HepG2 (cell line): ENCODE data around the gene RAD51AP1. TPM values are rescaled to one million over a fixed set of nuclear protein-coding genes. Genes with fewer than 3 reads are reported as not detected.

Experiments
- ATAC-seq: fragments of 200-7000 bp; cut with Tn5 transposase; 3 replicates; pipeline ENCODE4 v1.9.1; 2020; ENCODE audit warnings: mild to moderate bottlenecking, moderate library complexity
- BruUV-seq: library from RNA; stranded (reverse); fragments of 400-500 nt; replicated peaks from 2 replicates; lab custom pipeline; 2021; lab: Mats Ljungman, UMichigan
- CTCF ChIA-PET: fragments of 300-600 bp; formaldehyde crosslinking; extraction: SDS; loops from one replicate; lab custom pipeline; 2021; ENCODE audit warnings: low total read pairs, inconsistent platforms, low intra/inter-chr PET ratio; lab: Yijun Ruan, JAX
- POLR2A ChIA-PET: fragments of 350-600 bp; sonication (Branson Sonifier 250); formaldehyde crosslinking; loops from one replicate; lab custom pipeline; 2020; ENCODE audit warnings: antibody characterized with exemption, inconsistent platforms; lab: Yijun Ruan, JAX
- DNase-seq: peaks from one replicate; pipeline ENCODE4 v3.0.0-alpha.2; 2015; ENCODE audit warnings: low spot score
- FAIRE-seq: peaks from 3 replicates; lab custom pipeline; 2011; peaks lifted over from hg19 to GRCh38; lab: Jason Lieb, UNC
- H2AFZ ChIP-seq: one replicate; pipeline ENCODE4 v1.6.1; 2011; ENCODE audit warnings: low read length, inconsistent platforms
- H3K27ac ChIP-seq: fragments of 300-600 bp; 3 replicates; pipeline ENCODE4 v1.8.0; 2011; ENCODE audit warnings: mixed run types, mild to moderate bottlenecking, mixed read lengths, low read length, inconsistent platforms; ENCODE audit not compliant: insufficient read depth; ENCODE audit errors: extremely low read length
- H3K27me3 ChIP-seq, 2 experiments: fragments of 200-600 bp in 1 of 2; 2 replicates in 1 of 2; 3 replicates in 1 of 2; pipeline versions ENCODE4 v1.6.0 to v1.8.0; 2011; ENCODE audit warnings: low read length in 2 of 2, mild to moderate bottlenecking in 2 of 2, moderate library complexity in 2 of 2, inconsistent platforms in 1 of 2; ENCODE audit not compliant: insufficient read depth in 2 of 2, control insufficient read depth in 1 of 2
- H3K36me3 ChIP-seq, 2 experiments: fragments of 200-600 bp in 1 of 2; replicated peaks in 1 of 2; 2 replicates in 1 of 2; 3 replicates in 1 of 2; pipeline versions ENCODE4 v1.5.1 to v1.8.0; 2011; ENCODE audit warnings: low read length in 2 of 2, inconsistent platforms in 1 of 2; ENCODE audit not compliant: insufficient read depth in 2 of 2, control insufficient read depth in 1 of 2
- H3K4me1 ChIP-seq: 2 replicates; pipeline ENCODE4 v1.5.1; 2012; ENCODE audit warnings: low read length, inconsistent platforms; ENCODE audit not compliant: insufficient read depth
- H3K4me2 ChIP-seq: 2 replicates; pipeline ENCODE4 v1.6.0; 2011; ENCODE audit warnings: low read depth, low read length, inconsistent platforms
- H3K4me3 ChIP-seq, 3 experiments: fragments of 200-600 bp in 1 of 3; sonication (generic), shearing (Covaris generic) in 1 of 3; replicated peaks in 1 of 3; 2 replicates each; pipeline ENCODE4 v1.5.1; 2011 to 2016; ENCODE audit warnings: low read length in 3 of 3, inconsistent platforms in 2 of 3, low read depth in 2 of 3, mild to moderate bottlenecking in 2 of 3, control low read depth in 1 of 3, mixed read lengths in 1 of 3; ENCODE audit not compliant: insufficient read depth in 1 of 3
- H3K79me2 ChIP-seq: one replicate; pipeline ENCODE4 v1.6.1; 2011; ENCODE audit warnings: low read length, inconsistent platforms; ENCODE audit not compliant: insufficient read depth
- H3K9ac ChIP-seq: 2 replicates; pipeline ENCODE4 v1.6.0; 2011; ENCODE audit warnings: mild to moderate bottlenecking, low read depth, low read length, inconsistent platforms; ENCODE audit not compliant: insufficient read depth
- H3K9me3 ChIP-seq: 2 replicates; pipeline ENCODE4 v1.5.1; 2012; ENCODE audit warnings: mild to moderate bottlenecking, low read length
- H4K20me1 ChIP-seq: 2 replicates; pipeline ENCODE4 v1.6.0; 2011; ENCODE audit warnings: inconsistent platforms, mild to moderate bottlenecking, low read length, moderate library complexity; ENCODE audit not compliant: insufficient read depth
- BORCS8-MEF2B ChIP-seq: sonication (generic); formaldehyde crosslinking; IDR thresholded peaks from 2 replicates; pipeline ENCODE4 v1.8.0; 2022; ENCODE audit warnings: mild to moderate bottlenecking, missing genetic modification reagents
- GATA4 ChIP-seq: sonication (generic); IDR thresholded peaks from 2 replicates; pipeline ENCODE4 v1.6.1; 2016; ENCODE audit warnings: antibody characterized with exemption, low read depth, borderline replicate concordance
- MEIS2 ChIP-seq: sonication (generic); formaldehyde crosslinking; IDR thresholded peaks from 2 replicates; pipeline ENCODE4 v1.9.0; 2021; ENCODE audit warnings: mild to moderate bottlenecking, missing genetic modification reagents
- PAF1 ChIP-seq: IDR thresholded peaks from 2 replicates; pipeline ENCODE4 v1.6.1; 2016; ENCODE audit warnings: missing genetic modification reagents, missing compliant biosample characterization
- TBX3 ChIP-seq: fragments of 450-650 bp; IDR thresholded peaks from 2 replicates; pipeline ENCODE4 v1.6.1; 2017; ENCODE audit warnings: antibody characterized with exemption, mild to moderate bottlenecking, inconsistent platforms, borderline replicate concordance
- ZNF136 ChIP-seq: sonication (generic); formaldehyde crosslinking; IDR thresholded peaks from 2 replicates; pipeline ENCODE4 v1.8.1; 2022; ENCODE audit warnings: low read depth, mild to moderate bottlenecking, moderate library complexity, missing genetic modification reagents
- ZNF142 ChIP-seq: sonication (generic); formaldehyde crosslinking; IDR thresholded peaks from 2 replicates; pipeline ENCODE4 v1.4.0; 2020; ENCODE audit warnings: missing genetic modification reagents
- ZNF274 ChIP-seq: sonication (generic); formaldehyde crosslinking; IDR thresholded peaks from 2 replicates; pipeline ENCODE4 v1.5.1; 2020; ENCODE audit warnings: mild to moderate bottlenecking, missing genetic modification reagents
- ZNF331 ChIP-seq: sonication (generic); formaldehyde crosslinking; IDR thresholded peaks from 2 replicates; pipeline ENCODE4 v1.4.0; 2020; ENCODE audit warnings: missing genetic modification reagents
- ZNF570 ChIP-seq: sonication (generic); formaldehyde crosslinking; IDR thresholded peaks from 2 replicates; pipeline ENCODE4 v1.4.0; 2020; ENCODE audit warnings: mild to moderate bottlenecking, missing genetic modification reagents, borderline replicate concordance
- ZNF580 ChIP-seq: IDR thresholded peaks from 2 replicates; pipeline ENCODE4 v1.6.1; 2016; ENCODE audit warnings: low read depth, borderline replicate concordance
- ZSCAN31 ChIP-seq: sonication (generic); formaldehyde crosslinking; IDR thresholded peaks from 2 replicates; pipeline ENCODE4 v1.5.0; 2020; ENCODE audit warnings: low read depth, mild to moderate bottlenecking, missing genetic modification reagents
- WGBS: methylation state at CpG from one replicate; pipeline ENCODE4 v1.1.6; 2017; ENCODE audit warnings: low lambda C conversion rate; 5-methylcytosine and 5-hydroxymethylcytosine counted together
- in situ Hi-C: cut with HindIII; loops from 2 replicates; pipeline ENCODE4 v1.10.0; 2017; ENCODE audit warnings: low pct_unique_long_range_greater_than_20kb; ENCODE audit not compliant: extremely low pct_ligation_motif_present
- intact Hi-C: fragments of 100-400 bp; cut with micrococcal nuclease; formaldehyde crosslinking; loops from one replicate; pipeline ENCODE4 v1.10.0; 2022; ENCODE audit not compliant: unreplicated experiment
- polyA plus RNA-seq, 8 experiments: library from polyadenylated mRNA; depleted of rRNA in 3 of 8; stranded (reverse) in 7 of 8; unstranded in 1 of 8; fragments of >200 nt; fragmentation: Illumina TruSeq in 4 of 8; extraction: Trizol in 4 of 8; gene quantifications; 2 replicates each; pipeline versions ENCODE4 v1.2.1 to v1.2.3, GENCODE V29; 2011 to 2016; ENCODE audit warnings: low read depth in 4 of 8, missing spikeins in 1 of 8, mixed read lengths in 1 of 8; ENCODE audit not compliant: insufficient read depth in 1 of 8
- total RNA-seq, 5 experiments: library from RNA; depleted of rRNA; stranded (reverse); fragments of >200 nt; fragmentation: Illumina TruSeq; extraction: Trizol; gene quantifications; 2 replicates each; pipeline ENCODE4 v1.2.3, GENCODE V29; 2016; ENCODE audit warnings: low read depth in 1 of 5
- TF ChIP-seq, protein P1 (sequence below): sonication (generic); formaldehyde crosslinking; IDR thresholded peaks from 2 replicates; pipeline ENCODE4 v1.5.1; 2020; ENCODE audit warnings: mild to moderate bottlenecking, missing genetic modification reagents, borderline replicate concordance

RAD51AP1 gene
- total and polyA plus RNA-seq, 2 of the 13 experiments (the other 11 are each of a cell fraction or from before 2014, with no cell fraction given): 16.6 to 49.3 TPM

DNA sequence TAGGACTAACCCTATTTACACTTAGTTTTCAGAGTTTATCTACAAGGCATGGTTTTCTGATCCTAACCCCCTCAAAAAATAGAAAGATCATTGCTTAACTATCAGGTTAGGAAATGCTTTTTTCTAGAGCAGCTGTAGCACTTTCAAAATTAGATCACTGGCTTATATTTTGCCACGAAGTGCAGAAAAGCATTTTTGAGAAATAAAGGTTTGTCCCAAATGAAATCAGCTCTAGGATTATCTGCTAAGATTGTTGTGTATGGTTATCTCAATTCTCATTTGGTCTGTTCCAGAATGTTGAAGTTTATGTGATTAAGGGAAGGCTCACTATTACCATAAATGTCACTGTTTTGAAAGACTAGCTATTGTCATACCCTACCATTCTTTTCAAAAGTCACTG is 13.5 kb downstream of the RAD51AP1 start:
- H3K4me3 ChIP-seq: no peak overlapping the region
- H3K4me1 ChIP-seq: no peaks in the 10 kb centered on the region
- no TSS peak for BruUV-seq
- no peak overlapping the region for H3K4me2 ChIP-seq
- POLR2A ChIA-PET: no interaction called here
- FAIRE-seq: no peak
- no peaks in the 10 kb centered on the region for H4K20me1 ChIP-seq
- intact Hi-C loops: no loop called here
- no peak overlapping the region for H3K9ac ChIP-seq
- H3K27ac ChIP-seq: no peak overlapping the region
- WGBS: 90% methylated on average over 1 of the region's 1 CpG
- no peaks in the 10 kb centered on the region for H3K9me3 ChIP-seq
- ATAC-seq: no peak
- CTCF ChIA-PET: no interaction called here
- in situ Hi-C loops: no loop called here
- no peaks in the 10 kb centered on the region for H3K79me2 ChIP-seq
- H2AFZ ChIP-seq: no peak overlapping the region
- DNase-seq: no peak
- TF ChIP-seq TBX3 (no peak), ZNF142 (CRISPR knock-in tag) (no peak), ZNF136 (CRISPR knock-in tag) (no peak), MEIS2 (no peak), ZNF331 (CRISPR knock-in tag) (no peak), ZSCAN31 (no peak), ZNF274 (CRISPR knock-in tag) (no peak), ZNF570 (no peak), PAF1 (CRISPR knock-in tag) (no peak), BORCS8-MEF2B (CRISPR knock-in tag) (no peak), GATA4 (no peak), ZNF580 (CRISPR knock-in tag) (no peak)
- TF ChIP-seq, protein P1, sequence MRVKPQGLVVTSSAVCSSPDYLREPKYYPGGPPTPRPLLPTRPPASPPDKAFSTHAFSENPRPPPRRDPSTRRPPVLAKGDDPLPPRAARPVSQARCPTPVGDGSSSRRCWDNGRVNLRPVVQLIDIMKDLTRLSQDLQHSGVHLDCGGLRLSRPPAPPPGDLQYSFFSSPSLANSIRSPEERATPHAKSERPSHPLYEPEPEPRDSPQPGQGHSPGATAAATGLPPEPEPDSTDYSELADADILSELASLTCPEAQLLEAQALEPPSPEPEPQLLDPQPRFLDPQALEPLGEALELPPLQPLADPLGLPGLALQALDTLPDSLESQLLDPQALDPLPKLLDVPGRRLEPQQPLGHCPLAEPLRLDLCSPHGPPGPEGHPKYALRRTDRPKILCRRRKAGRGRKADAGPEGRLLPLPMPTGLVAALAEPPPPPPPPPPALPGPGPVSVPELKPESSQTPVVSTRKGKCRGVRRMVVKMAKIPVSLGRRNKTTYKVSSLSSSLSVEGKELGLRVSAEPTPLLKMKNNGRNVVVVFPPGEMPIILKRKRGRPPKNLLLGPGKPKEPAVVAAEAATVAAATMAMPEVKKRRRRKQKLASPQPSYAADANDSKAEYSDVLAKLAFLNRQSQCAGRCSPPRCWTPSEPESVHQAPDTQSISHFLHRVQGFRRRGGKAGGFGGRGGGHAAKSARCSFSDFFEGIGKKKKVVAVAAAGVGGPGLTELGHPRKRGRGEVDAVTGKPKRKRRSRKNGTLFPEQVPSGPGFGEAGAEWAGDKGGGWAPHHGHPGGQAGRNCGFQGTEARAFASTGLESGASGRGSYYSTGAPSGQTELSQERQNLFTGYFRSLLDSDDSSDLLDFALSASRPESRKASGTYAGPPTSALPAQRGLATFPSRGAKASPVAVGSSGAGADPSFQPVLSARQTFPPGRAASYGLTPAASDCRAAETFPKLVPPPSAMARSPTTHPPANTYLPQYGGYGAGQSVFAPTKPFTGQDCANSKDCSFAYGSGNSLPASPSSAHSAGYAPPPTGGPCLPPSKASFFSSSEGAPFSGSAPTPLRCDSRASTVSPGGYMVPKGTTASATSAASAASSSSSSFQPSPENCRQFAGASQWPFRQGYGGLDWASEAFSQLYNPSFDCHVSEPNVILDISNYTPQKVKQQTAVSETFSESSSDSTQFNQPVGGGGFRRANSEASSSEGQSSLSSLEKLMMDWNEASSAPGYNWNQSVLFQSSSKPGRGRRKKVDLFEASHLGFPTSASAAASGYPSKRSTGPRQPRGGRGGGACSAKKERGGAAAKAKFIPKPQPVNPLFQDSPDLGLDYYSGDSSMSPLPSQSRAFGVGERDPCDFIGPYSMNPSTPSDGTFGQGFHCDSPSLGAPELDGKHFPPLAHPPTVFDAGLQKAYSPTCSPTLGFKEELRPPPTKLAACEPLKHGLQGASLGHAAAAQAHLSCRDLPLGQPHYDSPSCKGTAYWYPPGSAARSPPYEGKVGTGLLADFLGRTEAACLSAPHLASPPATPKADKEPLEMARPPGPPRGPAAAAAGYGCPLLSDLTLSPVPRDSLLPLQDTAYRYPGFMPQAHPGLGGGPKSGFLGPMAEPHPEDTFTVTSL: no peak
- H3K36me3 ChIP-seq: peaks cover 2 to 33% of the 10 kb centered on the region in 2 experiments
- no peaks in the 10 kb centered on the region for H3K27me3 ChIP-seq
